SH-SY5Y (cell line): ENCODE data around the gene CTNNA3.

Source experiments
- GATA2 ChIP-seq: IDR thresholded peaks from 2 replicates; pipeline ENCODE4 v1.6.1; 2011; ENCODE audit warnings: mild to moderate bottlenecking, low read depth, low read length
- GATA3 ChIP-seq: IDR thresholded peaks from 2 replicates; pipeline ENCODE4 v1.6.1; 2011; ENCODE audit warnings: low read depth, mild to moderate bottlenecking, low read length, moderate library complexity

GRCh38 chr10:67402620-67403019, 293.4 kb downstream of the CTNNA3 start:
- TF ChIP-seq GATA3 (no peak), GATA2 (no peak)
